Measurements from ENCODE around the gene BLOC1S3. TPM values are rescaled to one million over a fixed set of nuclear protein-coding genes. Genes with fewer than 3 reads are reported as not detected.
"Not testable (repeated sequence)": the region's sequence is repeated elsewhere in the genome, so short reads cannot be mapped to it uniquely, and the experiment has no call there.

Gene BLOC1S3
- total RNA-seq, 1 experiment from 2014 or later: 22.6 TPM

- no peaks in the 10 kb centered on the region for H3K9me3 ChIP-seq
- no peaks in the 10 kb centered on the region for H3K36me3 ChIP-seq
- no peak overlapping the region for H3K4me3 ChIP-seq
- H3K27me3 ChIP-seq: no peaks in the 10 kb centered on the region
- no peak for DNase-seq
Measured at GRCh38 chr19:45223879-45224278, 45.3 kb downstream of the BLOC1S3 start.

- DNase-seq: no peak
- Histone ChIP-seq H3K4me3 (no peak overlapping the region), H3K36me3 (no peaks in the 10 kb centered on the region), H3K9me3 (no peaks in the 10 kb centered on the region), H3K27me3 (no peaks in the 10 kb centered on the region)
Measured at GRCh38 chr19:45224645-45225044, 46.1 kb downstream of the BLOC1S3 start.

GRCh38 chr19:45229056-45229455 lies 50.5 kb downstream of the BLOC1S3 start:
- not testable (repeated sequence) for H3K36me3 ChIP-seq, DNase-seq, H3K27me3 ChIP-seq, H3K9me3 ChIP-seq, H3K4me3 ChIP-seq

Other genes with a start within 250 kb of the BLOC1S3 start
- gene APOC4, start 236.5 kb upstream of the BLOC1S3 start, total RNA-seq (2014; rRNA removed; shearing (Covaris generic); ENCODE audit: low replicate concordance): not detected in 2 replicates
- gene APOC2, start 232.7 kb upstream of the BLOC1S3 start, total RNA-seq (2014; rRNA removed; shearing (Covaris generic); ENCODE audit: low replicate concordance): not detected in 2 replicates
- 5.2 and 14.0 TPM in 2 replicates for gene CLPTM1, start 223.4 kb upstream of the BLOC1S3 start, total RNA-seq (2014; rRNA removed; shearing (Covaris generic); ENCODE audit: low replicate concordance)
- 8.5 and 16.8 TPM in 2 replicates for gene RELB, start 177.3 kb upstream of the BLOC1S3 start, total RNA-seq (2014; rRNA removed; shearing (Covaris generic); ENCODE audit: low replicate concordance)
- gene CLASRP, start 139.7 kb upstream of the BLOC1S3 start, total RNA-seq (2014; rRNA removed; shearing (Covaris generic); ENCODE audit: low replicate concordance): 22.7 and 25.1 TPM in 2 replicates
- not detected in 2 replicates for gene ZNF296, start 102.3 kb upstream of the BLOC1S3 start, total RNA-seq (2014; rRNA removed; shearing (Covaris generic); ENCODE audit: low replicate concordance)
- 28.2 and 73.6 TPM in 2 replicates for gene GEMIN7, start 99.5 kb upstream of the BLOC1S3 start, total RNA-seq (2014; rRNA removed; shearing (Covaris generic); ENCODE audit: low replicate concordance)
- 18.1 and 33.1 TPM in 2 replicates for gene PPP1R37, start 85.6 kb upstream of the BLOC1S3 start, total RNA-seq (2014; rRNA removed; shearing (Covaris generic); ENCODE audit: low replicate concordance)
- gene NKPD1, start 17.8 kb upstream of the BLOC1S3 start, total RNA-seq (2014; rRNA removed; shearing (Covaris generic); ENCODE audit: low replicate concordance): 0.91 TPM in 1 of 2 replicates, not detected in the other
- 9.5 and 28.6 TPM in 2 replicates for gene TRAPPC6A, start 547 bp upstream of the BLOC1S3 start, total RNA-seq (2014; rRNA removed; shearing (Covaris generic); ENCODE audit: low replicate concordance)
- not detected in 2 replicates for gene EXOC3L2, start 66.6 kb downstream of the BLOC1S3 start, total RNA-seq (2014; rRNA removed; shearing (Covaris generic); ENCODE audit: low replicate concordance)
- gene MARK4, start 72.5 kb downstream of the BLOC1S3 start, total RNA-seq (2014; rRNA removed; shearing (Covaris generic); ENCODE audit: low replicate concordance): 10.1 and 12.0 TPM in 2 replicates
- not detected in 2 replicates for gene CKM, start 144.1 kb downstream of the BLOC1S3 start, total RNA-seq (2014; rRNA removed; shearing (Covaris generic); ENCODE audit: low replicate concordance)
- not detected in 2 replicates for gene KLC3, start 162.0 kb downstream of the BLOC1S3 start, total RNA-seq (2014; rRNA removed; shearing (Covaris generic); ENCODE audit: low replicate concordance)
- gene ERCC2, start 191.8 kb downstream of the BLOC1S3 start, total RNA-seq (2014; rRNA removed; shearing (Covaris generic); ENCODE audit: low replicate concordance): 53.5 and 71.9 TPM in 2 replicates
- 5.5 and 7.3 TPM in 2 replicates for gene PPP1R13L, start 226.3 kb downstream of the BLOC1S3 start, total RNA-seq (2014; rRNA removed; shearing (Covaris generic); ENCODE audit: low replicate concordance)
- gene POLR1G, start 227.9 kb downstream of the BLOC1S3 start, total RNA-seq (2014; rRNA removed; shearing (Covaris generic); ENCODE audit: low replicate concordance): 27.1 and 44.0 TPM in 2 replicates
- 118 and 167 TPM in 2 replicates for gene ERCC1, start 245.1 kb downstream of the BLOC1S3 start, total RNA-seq (2014; rRNA removed; shearing (Covaris generic); ENCODE audit: low replicate concordance)